Thyroid gland (tissue), 4 donors: ENCODE results near the gene MTMR12.

Experiments
- POLR2A ChIP-seq, 2 donors: fragments of 450-650 bp; IDR thresholded peaks; one replicate each; pipeline ENCODE4 v1.6.1; 2017; ENCODE audit warnings: antibody characterized with exemption in 2 of 2, mild to moderate bottlenecking in 2 of 2, moderate library complexity in 1 of 2
- TF ChIP-seq, protein P1 (sequence below), 6 experiments: fragments of 200-600 bp in 3 of 6; fragments of 450-650 bp in 3 of 6; sonication (generic) in 3 of 6; IDR thresholded peaks; one replicate each; pipeline ENCODE4 v1.5.1; 2016 to 2019; ENCODE audit warnings: antibody characterized with exemption in 6 of 6, mild to moderate bottlenecking in 2 of 6, inconsistent platforms in 1 of 6, moderate library complexity in 1 of 6

DNA sequence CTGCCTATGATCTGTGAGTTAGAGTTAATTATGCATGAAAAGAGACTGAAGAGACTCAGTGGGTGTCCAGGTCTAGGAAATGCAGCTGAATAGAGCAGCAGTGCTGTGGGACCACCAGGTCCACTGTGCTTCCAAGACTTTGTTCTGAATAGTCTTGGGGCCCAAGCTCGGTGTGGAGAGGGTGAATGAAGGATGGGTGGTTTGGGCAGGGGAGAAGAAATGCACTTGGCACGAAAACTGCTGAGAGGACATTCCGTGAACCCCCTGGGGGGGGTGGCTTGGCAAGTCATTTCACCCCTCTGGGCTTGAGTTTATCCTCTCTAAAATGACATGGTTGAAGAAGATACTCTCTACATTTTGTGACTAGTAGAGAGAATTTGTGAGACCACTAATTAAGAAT, 102.6 kb downstream of the MTMR12 start:
- TF ChIP-seq, protein P1, sequence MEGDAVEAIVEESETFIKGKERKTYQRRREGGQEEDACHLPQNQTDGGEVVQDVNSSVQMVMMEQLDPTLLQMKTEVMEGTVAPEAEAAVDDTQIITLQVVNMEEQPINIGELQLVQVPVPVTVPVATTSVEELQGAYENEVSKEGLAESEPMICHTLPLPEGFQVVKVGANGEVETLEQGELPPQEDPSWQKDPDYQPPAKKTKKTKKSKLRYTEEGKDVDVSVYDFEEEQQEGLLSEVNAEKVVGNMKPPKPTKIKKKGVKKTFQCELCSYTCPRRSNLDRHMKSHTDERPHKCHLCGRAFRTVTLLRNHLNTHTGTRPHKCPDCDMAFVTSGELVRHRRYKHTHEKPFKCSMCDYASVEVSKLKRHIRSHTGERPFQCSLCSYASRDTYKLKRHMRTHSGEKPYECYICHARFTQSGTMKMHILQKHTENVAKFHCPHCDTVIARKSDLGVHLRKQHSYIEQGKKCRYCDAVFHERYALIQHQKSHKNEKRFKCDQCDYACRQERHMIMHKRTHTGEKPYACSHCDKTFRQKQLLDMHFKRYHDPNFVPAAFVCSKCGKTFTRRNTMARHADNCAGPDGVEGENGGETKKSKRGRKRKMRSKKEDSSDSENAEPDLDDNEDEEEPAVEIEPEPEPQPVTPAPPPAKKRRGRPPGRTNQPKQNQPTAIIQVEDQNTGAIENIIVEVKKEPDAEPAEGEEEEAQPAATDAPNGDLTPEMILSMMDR (IDR thresholded peaks at IDR 0.05), result no peak
- no peak for TF ChIP-seq POLR2A (IDR thresholded peaks at IDR 0.05)
